T-helper 1 cell treated with Interleukin-12 subunit alpha and Interleukin-12 subunit beta and Interleukin-4 antibody, amounts not matched to agents 30 μg/mL and 1 μg/mL, for 36 hours (primary cell): ENCODE measurements around the gene CCR6.
"Not testable (repeated sequence)": the region's sequence is repeated elsewhere in the genome, so short reads cannot be mapped to it uniquely, and the experiment has no call there.

Experiments used
- H3K27ac Mint-ChIP-seq: one replicate; pipeline ENCODE4 v1.8.0; 2021; ENCODE audit warnings: mild to moderate bottlenecking, mixed read lengths
- H3K27me3 Mint-ChIP-seq: one replicate; pipeline ENCODE4 v1.8.0; 2021; ENCODE audit warnings: low read depth, mixed read lengths
- H3K36me3 Mint-ChIP-seq: one replicate; pipeline ENCODE4 v1.8.0; 2021; ENCODE audit warnings: low read depth, mixed read lengths
- H3K4me1 Mint-ChIP-seq: one replicate; pipeline ENCODE4 v1.8.0; 2021; ENCODE audit warnings: low read depth, mixed read lengths
- H3K4me3 Mint-ChIP-seq: one replicate; pipeline ENCODE4 v1.8.0; 2021; ENCODE audit warnings: mild to moderate bottlenecking, moderate library complexity, mixed read lengths
- H3K9me3 Mint-ChIP-seq: one replicate; pipeline ENCODE4 v1.8.0; 2021; ENCODE audit warnings: mixed read lengths

CCR6 gene

DNA sequence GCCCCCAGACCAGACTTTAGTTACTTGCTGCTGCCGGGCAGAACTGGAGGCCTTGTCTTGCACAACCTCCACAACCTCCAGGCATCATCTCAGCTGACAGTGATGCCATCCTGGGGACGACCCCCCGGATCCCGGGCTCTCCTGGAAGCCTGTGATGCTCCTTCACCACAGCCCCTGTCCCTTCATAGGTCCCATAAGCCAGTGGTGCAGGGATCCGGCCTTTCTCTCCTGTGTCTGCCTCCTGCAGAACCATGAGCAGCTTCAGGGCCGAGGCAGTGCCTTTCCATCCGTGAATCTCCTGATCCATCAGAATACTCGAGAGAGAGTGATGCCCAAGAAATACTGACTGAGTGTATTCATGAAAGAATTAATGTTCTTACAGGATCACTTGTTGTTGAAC lies 57.2 kb downstream of the CCR6 start:
- H3K4me3 Mint-ChIP-seq, H3K27ac Mint-ChIP-seq, H3K9me3 Mint-ChIP-seq, H3K27me3 Mint-ChIP-seq, H3K36me3 Mint-ChIP-seq, H3K4me1 Mint-ChIP-seq: not testable (repeated sequence)

DNA sequence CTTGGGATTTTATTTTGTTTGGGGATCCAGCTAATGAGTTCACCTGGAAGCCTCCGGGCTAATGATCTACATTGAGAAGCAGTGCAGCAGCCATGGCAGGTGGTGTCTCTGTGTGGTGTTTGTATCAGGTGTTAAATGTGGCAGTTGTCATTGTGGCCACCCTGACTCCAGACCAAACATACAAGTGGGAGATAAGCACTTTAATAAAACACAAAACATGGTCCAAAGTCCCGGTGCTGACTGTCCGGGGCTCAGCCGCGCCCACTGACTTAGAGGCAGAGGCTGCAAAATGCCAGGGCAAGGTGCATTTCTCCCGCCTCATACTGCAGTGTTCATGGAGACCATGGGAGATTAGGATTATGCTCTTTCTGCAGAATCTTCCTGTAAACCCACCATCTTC lies 58.5 kb downstream of the CCR6 start:
- H3K36me3 Mint-ChIP-seq, H3K27me3 Mint-ChIP-seq, H3K4me1 Mint-ChIP-seq, H3K27ac Mint-ChIP-seq, H3K9me3 Mint-ChIP-seq, H3K4me3 Mint-ChIP-seq: not testable (repeated sequence)

GRCh38 chr6:167182913-167183314 lies 60.0 kb downstream of the CCR6 start:
- not testable (repeated sequence) for H3K27me3 Mint-ChIP-seq, H3K4me3 Mint-ChIP-seq, H3K4me1 Mint-ChIP-seq, H3K9me3 Mint-ChIP-seq, H3K36me3 Mint-ChIP-seq, H3K27ac Mint-ChIP-seq

- not testable (repeated sequence) for H3K4me3 Mint-ChIP-seq, H3K27me3 Mint-ChIP-seq, H3K27ac Mint-ChIP-seq, H3K9me3 Mint-ChIP-seq, H3K36me3 Mint-ChIP-seq, H3K4me1 Mint-ChIP-seq
These were observed 62.2 kb downstream of the CCR6 start for GRCh38 chr6:167185101-167185500.

DNA sequence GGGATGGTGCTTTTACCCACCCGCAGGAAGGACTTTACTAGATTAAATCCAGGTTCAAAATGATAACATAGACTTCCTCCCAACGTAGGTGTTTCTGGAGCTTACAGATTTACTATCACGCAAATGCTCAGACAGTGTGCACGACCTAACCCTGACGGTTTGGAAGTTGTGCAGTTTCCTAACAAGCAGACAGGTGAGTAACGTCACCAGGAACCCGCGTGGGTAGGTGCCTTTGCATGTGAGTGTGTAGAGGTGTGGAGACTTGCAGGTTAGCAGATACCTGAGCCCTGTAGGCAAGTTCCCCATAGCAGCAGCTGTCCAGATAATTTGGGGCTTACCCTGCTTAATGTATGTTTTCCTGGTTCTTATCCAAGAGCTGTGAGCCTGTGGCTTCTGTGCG lies 64.4 kb downstream of the CCR6 start:
- H3K27ac Mint-ChIP-seq, H3K36me3 Mint-ChIP-seq, H3K27me3 Mint-ChIP-seq, H3K4me3 Mint-ChIP-seq, H3K9me3 Mint-ChIP-seq, H3K4me1 Mint-ChIP-seq: not testable (repeated sequence)
